ENCODE measurements around the gene IL27RA. TPM values are rescaled to one million over a fixed set of nuclear protein-coding genes. Genes with fewer than 3 reads are reported as not detected.

IL27RA gene
- total RNA-seq, 1 donor from 2014 or later, result 4.0 TPM

- Histone ChIP-seq H3K36me3 (peaks cover 11% of the 10 kb centered on the region), H3K4me1 (peaks cover 60% of the 10 kb centered on the region), H3K27me3 (ENCODE audit: low read depth) (no peaks in the 10 kb centered on the region), H3K4me3 (no peak overlapping the region), H3K9me3 (replicated peaks) (peaks cover 9% of the 10 kb centered on the region), H3K27ac (replicated peaks) (peak overlapping the region; percentile 99)
- peak; percentile 9 for DNase-seq
- TF ChIP-seq, protein P1, sequence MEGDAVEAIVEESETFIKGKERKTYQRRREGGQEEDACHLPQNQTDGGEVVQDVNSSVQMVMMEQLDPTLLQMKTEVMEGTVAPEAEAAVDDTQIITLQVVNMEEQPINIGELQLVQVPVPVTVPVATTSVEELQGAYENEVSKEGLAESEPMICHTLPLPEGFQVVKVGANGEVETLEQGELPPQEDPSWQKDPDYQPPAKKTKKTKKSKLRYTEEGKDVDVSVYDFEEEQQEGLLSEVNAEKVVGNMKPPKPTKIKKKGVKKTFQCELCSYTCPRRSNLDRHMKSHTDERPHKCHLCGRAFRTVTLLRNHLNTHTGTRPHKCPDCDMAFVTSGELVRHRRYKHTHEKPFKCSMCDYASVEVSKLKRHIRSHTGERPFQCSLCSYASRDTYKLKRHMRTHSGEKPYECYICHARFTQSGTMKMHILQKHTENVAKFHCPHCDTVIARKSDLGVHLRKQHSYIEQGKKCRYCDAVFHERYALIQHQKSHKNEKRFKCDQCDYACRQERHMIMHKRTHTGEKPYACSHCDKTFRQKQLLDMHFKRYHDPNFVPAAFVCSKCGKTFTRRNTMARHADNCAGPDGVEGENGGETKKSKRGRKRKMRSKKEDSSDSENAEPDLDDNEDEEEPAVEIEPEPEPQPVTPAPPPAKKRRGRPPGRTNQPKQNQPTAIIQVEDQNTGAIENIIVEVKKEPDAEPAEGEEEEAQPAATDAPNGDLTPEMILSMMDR (IDR thresholded peaks at IDR 0.05; ENCODE audit: borderline replicate concordance), result no peak
- intact Hi-C loops (cut with micrococcal nuclease), result no loop called here
Measured at GRCh38 chr19:14002571-14003250, 28.9 kb upstream of the IL27RA start.

- intact Hi-C loops (cut with micrococcal nuclease), result no loop called here
- H3K4me3 ChIP-seq, result no peak overlapping the region
- DNase-seq, result peak; percentile 16
Measured at GRCh38 chr19:14003251-14004055, 28.1 kb upstream of the IL27RA start.

GRCh38 chr19:14004619-14005348, 26.8 kb upstream of the IL27RA start:
- Histone ChIP-seq H3K4me3 (peak overlapping the region; percentile 81), H3K4me1 (peaks cover 60% of the 10 kb centered on the region), H3K27ac (replicated peaks) (peak overlapping the region; percentile 99), H3K9me3 (replicated peaks) (no peaks in the 10 kb centered on the region), H3K27me3 (ENCODE audit: low read depth) (no peaks in the 10 kb centered on the region), H3K36me3 (no peaks in the 10 kb centered on the region)
- DNase-seq, result peak; percentile 63
- intact Hi-C loops (cut with micrococcal nuclease), result no loop called here
- TF ChIP-seq, protein P1 (IDR thresholded peaks at IDR 0.05; ENCODE audit: borderline replicate concordance), result no peak

More at GRCh38 chr19:14003251-14004055, 28.1 kb upstream of the IL27RA start:
- TF ChIP-seq, protein P1 (IDR thresholded peaks at IDR 0.05; ENCODE audit: borderline replicate concordance), result no peak
- Histone ChIP-seq H3K36me3 (peaks cover 11% of the 10 kb centered on the region), H3K9me3 (replicated peaks) (peaks cover 9% of the 10 kb centered on the region), H3K4me1 (peaks cover 60% of the 10 kb centered on the region), H3K27ac (replicated peaks) (peak overlapping the region; percentile 99), H3K27me3 (ENCODE audit: low read depth) (no peaks in the 10 kb centered on the region)

- Histone ChIP-seq H3K4me3 (peak overlapping the region; percentile 81), H3K36me3 (no peaks in the 10 kb centered on the region), H3K9me3 (replicated peaks) (no peaks in the 10 kb centered on the region), H3K4me1 (peaks cover 60% of the 10 kb centered on the region), H3K27me3 (ENCODE audit: low read depth) (no peaks in the 10 kb centered on the region), H3K27ac (replicated peaks) (peak overlapping the region; percentile 99)
- intact Hi-C loops (cut with micrococcal nuclease), result no loop called here
- peak; percentile 93 for DNase-seq
- TF ChIP-seq, protein P1 (IDR thresholded peaks at IDR 0.05; ENCODE audit: borderline replicate concordance), result no peak
Measured at GRCh38 chr19:14005349-14006084, 26.0 kb upstream of the IL27RA start.
